ENCODE data around the gene CFAP58.

DNA sequence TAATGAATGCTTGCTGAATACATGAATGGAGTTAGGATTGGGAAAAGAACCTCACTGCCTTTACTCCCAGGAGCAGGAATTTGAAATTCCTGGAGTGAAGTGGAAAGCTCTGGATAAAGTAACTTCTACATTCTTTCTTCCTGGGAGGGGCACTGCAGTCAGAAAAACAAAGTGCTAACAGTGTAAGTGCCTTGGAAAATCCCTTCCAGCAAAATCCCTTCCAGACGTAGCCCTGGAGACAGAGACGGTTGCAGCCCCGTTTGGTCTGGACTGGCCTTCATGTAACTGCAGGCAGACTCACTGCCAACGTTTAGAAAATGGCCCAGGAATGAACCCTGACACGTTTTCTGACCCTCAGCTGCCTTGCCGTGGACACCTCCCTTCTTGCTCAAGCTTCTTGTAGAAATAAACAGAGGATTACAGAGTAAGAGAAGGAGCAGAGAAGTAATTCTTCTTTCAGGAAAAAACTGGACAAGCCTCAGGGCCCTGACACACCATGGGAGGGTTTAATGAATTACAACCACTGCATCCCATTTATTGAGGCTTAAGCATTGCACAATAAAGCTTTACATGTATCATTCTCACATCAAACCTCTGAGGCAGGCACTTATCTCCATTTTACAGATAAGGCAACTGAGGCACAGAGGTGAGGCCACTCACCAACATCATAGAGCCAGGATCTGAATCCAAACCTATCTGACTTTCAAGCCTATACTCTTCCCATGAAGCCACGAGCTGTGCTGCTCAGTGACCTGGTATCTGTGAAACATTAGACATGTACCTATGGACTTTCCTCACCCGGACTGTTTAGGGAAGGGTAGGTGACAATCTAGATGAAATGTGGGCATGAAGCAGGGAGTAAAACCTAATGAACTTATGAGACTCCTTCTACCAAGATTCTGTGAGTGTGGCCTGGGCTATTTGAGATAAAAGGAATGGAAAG is 23.2 kb upstream of the CFAP58 start:
- TF ChIP-seq, protein P1, sequence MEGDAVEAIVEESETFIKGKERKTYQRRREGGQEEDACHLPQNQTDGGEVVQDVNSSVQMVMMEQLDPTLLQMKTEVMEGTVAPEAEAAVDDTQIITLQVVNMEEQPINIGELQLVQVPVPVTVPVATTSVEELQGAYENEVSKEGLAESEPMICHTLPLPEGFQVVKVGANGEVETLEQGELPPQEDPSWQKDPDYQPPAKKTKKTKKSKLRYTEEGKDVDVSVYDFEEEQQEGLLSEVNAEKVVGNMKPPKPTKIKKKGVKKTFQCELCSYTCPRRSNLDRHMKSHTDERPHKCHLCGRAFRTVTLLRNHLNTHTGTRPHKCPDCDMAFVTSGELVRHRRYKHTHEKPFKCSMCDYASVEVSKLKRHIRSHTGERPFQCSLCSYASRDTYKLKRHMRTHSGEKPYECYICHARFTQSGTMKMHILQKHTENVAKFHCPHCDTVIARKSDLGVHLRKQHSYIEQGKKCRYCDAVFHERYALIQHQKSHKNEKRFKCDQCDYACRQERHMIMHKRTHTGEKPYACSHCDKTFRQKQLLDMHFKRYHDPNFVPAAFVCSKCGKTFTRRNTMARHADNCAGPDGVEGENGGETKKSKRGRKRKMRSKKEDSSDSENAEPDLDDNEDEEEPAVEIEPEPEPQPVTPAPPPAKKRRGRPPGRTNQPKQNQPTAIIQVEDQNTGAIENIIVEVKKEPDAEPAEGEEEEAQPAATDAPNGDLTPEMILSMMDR (IDR thresholded peaks at IDR 0.05) = no peak
- TF ChIP-seq POLR2A (IDR thresholded peaks at IDR 0.05) = peak in 1 of 2 donors; percentile 37

Measured in uterus (tissue), 2 donors.